Neural crest cell (in vitro differentiated cells): ENCODE data around the gene SNN. TPM values are rescaled to one million over a fixed set of nuclear protein-coding genes. Genes with fewer than 3 reads are reported as not detected.

Experiments used
- DNase-seq: peaks from one replicate; pipeline ENCODE4 v3.0.0; 2021; ENCODE audit warnings: low read depth, mixed read lengths, low spot score
- H3K27ac Mint-ChIP-seq: one replicate; pipeline ENCODE4 v1.8.0; 2021; ENCODE audit warnings: mild to moderate bottlenecking, mixed read lengths; ENCODE audit not compliant: unreplicated experiment
- H3K27me3 Mint-ChIP-seq: 2 replicates; pipeline ENCODE4 v1.8.0; 2021; ENCODE audit warnings: low read depth, mild to moderate bottlenecking, mixed read lengths
- H3K36me3 Mint-ChIP-seq: 2 replicates; pipeline ENCODE4 v1.8.0; 2021; ENCODE audit warnings: low read depth, mild to moderate bottlenecking, mixed read lengths
- H3K4me1 Mint-ChIP-seq: 2 replicates; pipeline ENCODE4 v1.8.0; 2021; ENCODE audit warnings: mixed read lengths
- H3K4me3 Mint-ChIP-seq: one replicate; pipeline ENCODE4 v1.8.0; 2021; ENCODE audit warnings: mild to moderate bottlenecking, mixed read lengths
- H3K9me3 Mint-ChIP-seq: 2 replicates; pipeline ENCODE4 v1.8.0; 2021; ENCODE audit warnings: mixed read lengths
- CTCF ChIP-seq: fragments of 200-600 bp; sonication (generic); conservative IDR thresholded peaks from 2 replicates; pipeline ENCODE4 v1.5.0; 2021; ENCODE audit warnings: antibody characterized with exemption, mild to moderate bottlenecking
- total RNA-seq: library from RNA; stranded (reverse); gene quantifications from 2 replicates; pipeline ENCODE4 v1.2.1, GENCODE V29; 2021

The SNN gene
- total RNA-seq, 1 donor from 2014 or later: 93.5 TPM

GRCh38 chr16:11677959-11678881, 10.0 kb downstream of the SNN start:
- Mint-ChIP-seq H3K27ac (peak overlapping the region; percentile 78), H3K4me3 (peak overlapping the region; percentile 10)
- no peak for TF ChIP-seq CTCF

GRCh38 chr16:11679250-11679649, 11.0 kb downstream of the SNN start:
- TF ChIP-seq CTCF: no peak
- Mint-ChIP-seq H3K36me3 (peaks cover 3% of the 10 kb centered on the region), H3K27me3 (no peaks in the 10 kb centered on the region), H3K9me3 (no peaks in the 10 kb centered on the region), H3K4me1 (no peaks in the 10 kb centered on the region), H3K27ac (no peak overlapping the region), H3K4me3 (no peak overlapping the region)
- DNase-seq: no peak

More at GRCh38 chr16:11677959-11678881, 10.0 kb downstream of the SNN start:
- DNase-seq: no peak
- Mint-ChIP-seq H3K9me3 (no peaks in the 10 kb centered on the region), H3K4me1 (no peaks in the 10 kb centered on the region), H3K36me3 (peaks cover 1% of the 10 kb centered on the region), H3K27me3 (no peaks in the 10 kb centered on the region)

GRCh38 chr16:11679941-11680911, 12.0 kb downstream of the SNN start:
- no peak for DNase-seq
- Mint-ChIP-seq H3K27me3 (no peaks in the 10 kb centered on the region), H3K4me3 (no peak overlapping the region), H3K4me1 (no peaks in the 10 kb centered on the region), H3K27ac (peak overlapping the region; percentile 63), H3K36me3 (peaks cover 3% of the 10 kb centered on the region), H3K9me3 (no peaks in the 10 kb centered on the region)
- TF ChIP-seq CTCF: no peak

GRCh38 chr16:11681556-11681955, 13.3 kb downstream of the SNN start:
- no peaks in the 10 kb centered on the region for H3K4me1 Mint-ChIP-seq
- H3K36me3 Mint-ChIP-seq: peaks cover 3% of the 10 kb centered on the region
- TF ChIP-seq CTCF: no peak
- no peaks in the 10 kb centered on the region for H3K27me3 Mint-ChIP-seq
- H3K4me3 Mint-ChIP-seq: no peak overlapping the region
- no peak for DNase-seq
- H3K9me3 Mint-ChIP-seq: no peaks in the 10 kb centered on the region
- H3K27ac Mint-ChIP-seq: no peak overlapping the region

- peaks cover 3% of the 10 kb centered on the region for H3K36me3 Mint-ChIP-seq
- no peak for DNase-seq
- no peak for TF ChIP-seq CTCF
- no peak overlapping the region for H3K4me3 Mint-ChIP-seq
- no peaks in the 10 kb centered on the region for H3K4me1 Mint-ChIP-seq
- no peak overlapping the region for H3K27ac Mint-ChIP-seq
- H3K27me3 Mint-ChIP-seq: no peaks in the 10 kb centered on the region
- no peaks in the 10 kb centered on the region for H3K9me3 Mint-ChIP-seq
These were observed 13.9 kb downstream of the SNN start for GRCh38 chr16:11681976-11682654.
